Sciatic nerve (tissue), 2 donors: Measurements from ENCODE around the gene ROR1. TPM values are rescaled to one million over a fixed set of nuclear protein-coding genes. Genes with fewer than 3 reads are reported as not detected.
A peak's percentile ranks its signal among the peaks of the same experiment; 100 is the strongest.

Experiments used
- ATAC-seq: fragments of 200-7000 bp; cut with Tn5 transposase; one replicate; pipeline ENCODE4 v1.9.1; 2020; ENCODE audit warnings: mild to moderate bottlenecking, moderate library complexity
- DNase-seq: peaks from one replicate; pipeline ENCODE4 v3.0.0-alpha.2; 2020; ENCODE audit warnings: low spot score
- intact Hi-C: fragments of 100-400 bp; cut with DNase I; formaldehyde crosslinking; loops from one replicate; pipeline ENCODE4 v1.14.2; 2022
- total RNA-seq: library from RNA; stranded (reverse); fragmentation: NEBNext Ultra II Directional; extraction: Animal tissue kit (Norgen Biotek cat#: 25700); gene quantifications from one replicate; pipeline ENCODE4 v1.2.1, GENCODE V29; 2021
- donor health status: DM: no; HTN: no; CAD: no.
- donor health status: DM: no; HTN: no; CAD: no.

ROR1 gene
- total RNA-seq, 1 donor from 2014 or later = 16.7 TPM

GRCh38 chr1:63892632-63893395 lies 119.0 kb downstream of the ROR1 start:
- ATAC-seq (peak; percentile 91), DNase-seq (no peak)
- intact Hi-C loops = no loop called here

- DNase-seq (no peak), ATAC-seq (no peak)
- intact Hi-C loops = no loop called here
Observed at GRCh38 chr1:63893976-63894375, 120.2 kb downstream of the ROR1 start.

- intact Hi-C loops = no loop called here
Observed at GRCh38 chr1:63894627-63895265, 120.9 kb downstream of the ROR1 start.

GRCh38 chr1:63896755-63897154 lies 122.9 kb downstream of the ROR1 start:
- no peak for DNase-seq
- no peak for ATAC-seq
- intact Hi-C loops = no loop called here

More at GRCh38 chr1:63894627-63895265, 120.9 kb downstream of the ROR1 start:
- ATAC-seq = no peak
- DNase-seq = no peak

GRCh38 chr1:63898428-63899196 lies 124.8 kb downstream of the ROR1 start:
- intact Hi-C loops = no loop called here

GRCh38 chr1:63901094-63901493 lies 127.3 kb downstream of the ROR1 start:
- ATAC-seq (no peak), DNase-seq (no peak)
- intact Hi-C loops = no loop called here

More at GRCh38 chr1:63898428-63899196, 124.8 kb downstream of the ROR1 start:
- DNase-seq = no peak
- peak; percentile 70 for ATAC-seq

GRCh38 chr1:63902844-63903589 lies 129.2 kb downstream of the ROR1 start:
- DNase-seq = no peak
- ATAC-seq = no peak
- intact Hi-C loops = no loop called here

DNA sequence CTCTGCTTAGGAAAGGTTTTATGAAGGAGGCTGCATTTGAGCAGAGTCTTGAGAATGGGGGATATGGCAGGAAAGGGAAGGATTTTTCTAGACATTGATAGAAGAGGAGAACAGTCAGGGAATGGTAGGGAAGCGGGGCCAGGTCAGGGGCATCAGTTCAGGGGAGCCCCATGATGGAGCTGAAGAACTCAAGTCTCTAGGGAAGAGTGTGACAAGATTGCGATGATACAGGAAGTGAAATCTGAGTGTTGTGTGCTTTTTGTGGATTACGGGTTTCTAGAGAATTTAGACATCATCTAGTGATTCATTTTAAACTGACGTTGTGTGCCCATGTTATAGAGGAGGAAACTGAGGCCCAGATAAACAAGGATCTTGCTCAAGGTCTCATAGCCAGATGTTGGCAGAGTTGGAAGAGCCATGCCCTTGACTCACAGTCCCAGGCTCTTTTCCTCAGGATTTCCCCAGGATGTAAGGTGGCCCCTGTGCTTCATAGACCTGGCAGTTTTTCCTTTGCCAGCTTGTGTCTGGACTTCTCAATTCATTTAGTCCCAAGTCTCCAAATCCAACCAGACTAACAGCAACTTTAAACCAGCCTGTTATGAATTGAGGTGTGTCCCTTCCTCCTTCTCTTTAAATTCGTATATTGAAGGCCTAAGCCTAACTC lies 130.3 kb downstream of the ROR1 start:
- DNase-seq = no peak
- no peak for ATAC-seq
- intact Hi-C loops = no loop called here

DNA sequence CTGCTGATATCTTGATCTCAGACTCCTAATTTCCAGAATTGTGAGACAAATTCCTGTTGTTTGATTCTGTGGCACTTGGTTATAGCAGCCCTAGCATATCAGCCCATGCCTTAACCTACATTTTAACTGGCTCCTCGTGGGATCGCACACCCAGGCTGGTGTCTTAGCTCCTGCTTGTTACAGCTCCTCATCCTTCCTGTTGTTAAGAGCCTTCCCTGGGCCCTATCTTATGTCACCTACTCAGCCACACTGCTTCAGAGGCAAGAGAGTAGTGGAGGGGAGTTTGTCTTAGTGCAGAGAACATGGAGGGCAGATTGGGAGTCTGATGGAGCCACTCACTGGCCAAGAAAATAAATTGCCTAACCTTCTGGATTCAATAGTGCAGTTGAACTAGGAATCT lies 131.0 kb downstream of the ROR1 start:
- peak; percentile 33 for ATAC-seq
- DNase-seq = no peak
- intact Hi-C loops = no loop called here

DNA sequence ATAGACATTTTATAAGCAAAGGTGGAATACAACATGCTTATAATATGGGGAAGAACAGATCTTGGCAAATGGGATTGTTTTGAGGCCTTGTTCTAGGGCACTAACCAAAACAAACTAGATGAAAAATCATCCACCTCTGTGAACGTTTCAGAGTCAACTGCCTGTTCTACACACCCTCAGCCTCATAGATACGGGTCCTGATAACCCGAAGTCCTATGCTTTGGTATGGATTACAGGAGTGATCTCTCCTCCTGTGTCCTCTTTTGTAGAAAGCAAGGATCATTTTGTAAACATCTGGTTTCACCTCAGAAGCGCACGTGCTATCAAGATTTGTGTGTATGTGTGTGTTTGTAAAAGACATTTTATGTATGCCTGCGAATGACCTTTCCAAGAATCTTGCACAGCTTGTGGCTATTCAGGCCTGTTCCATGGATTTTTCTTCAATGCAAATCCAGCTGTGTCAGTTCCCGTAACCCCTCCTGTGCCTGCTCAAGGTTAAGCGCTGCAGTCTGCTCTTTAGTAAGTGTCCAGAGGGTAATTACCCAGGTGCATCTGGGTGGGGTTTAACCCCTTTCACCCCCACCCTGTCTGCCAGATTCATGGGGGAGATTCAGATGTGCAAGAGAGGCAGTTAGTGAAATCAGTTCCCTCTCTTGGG lies 132.4 kb downstream of the ROR1 start:
- intact Hi-C loops = no loop called here

DNA sequence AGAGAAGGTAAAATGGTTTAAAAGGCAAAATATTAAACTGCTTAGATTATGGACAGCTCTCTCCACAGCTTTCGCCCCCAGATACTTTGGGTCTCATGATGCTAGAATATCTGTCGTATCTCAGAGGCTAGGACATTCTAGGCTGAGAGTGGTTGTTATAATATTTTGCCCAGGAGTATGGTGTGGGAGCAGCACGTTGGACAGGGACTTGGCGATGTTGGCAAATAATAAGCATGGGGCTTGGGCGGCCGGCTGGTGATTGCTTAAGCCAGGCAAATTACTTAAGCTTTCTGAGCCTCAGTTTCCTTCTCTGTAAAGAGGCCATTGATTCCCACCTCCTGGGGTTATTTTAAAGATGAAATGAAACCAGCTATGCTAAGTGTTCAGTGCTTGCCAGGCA lies 133.2 kb downstream of the ROR1 start:
- ATAC-seq = no peak
- intact Hi-C loops = no loop called here
- no peak for DNase-seq

More for the DNA sequence above, 132.4 kb downstream of the ROR1 start:
- DNase-seq = no peak
- ATAC-seq = no peak

GRCh38 chr1:63908016-63908415 lies 134.2 kb downstream of the ROR1 start:
- intact Hi-C loops = no loop called here
- DNase-seq (no peak), ATAC-seq (no peak)

DNA sequence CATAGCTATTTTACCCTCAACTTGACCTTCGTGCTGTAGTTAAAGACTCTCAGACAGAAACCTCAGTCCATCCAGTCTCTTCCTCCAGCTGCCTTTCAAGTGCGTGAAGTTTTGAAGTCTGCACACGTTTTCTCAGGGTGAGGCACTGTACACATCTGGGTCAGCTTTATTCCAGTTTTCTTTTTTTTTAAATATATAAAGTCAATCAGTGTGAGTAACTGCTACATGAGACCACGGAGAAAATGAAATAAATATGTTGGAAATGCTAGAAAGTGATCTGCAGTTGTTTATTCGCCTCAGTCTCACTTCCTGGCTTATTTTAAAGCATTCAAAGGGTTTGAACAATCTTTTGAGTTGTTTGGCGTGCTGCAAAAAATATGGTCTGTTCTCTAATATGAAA lies 135.7 kb downstream of the ROR1 start:
- DNase-seq = no peak
- intact Hi-C loops = no loop called here
- no peak for ATAC-seq

GRCh38 chr1:63911049-63911448 lies 137.2 kb downstream of the ROR1 start:
- no peak for ATAC-seq
- intact Hi-C loops = no loop called here
- no peak for DNase-seq

DNA sequence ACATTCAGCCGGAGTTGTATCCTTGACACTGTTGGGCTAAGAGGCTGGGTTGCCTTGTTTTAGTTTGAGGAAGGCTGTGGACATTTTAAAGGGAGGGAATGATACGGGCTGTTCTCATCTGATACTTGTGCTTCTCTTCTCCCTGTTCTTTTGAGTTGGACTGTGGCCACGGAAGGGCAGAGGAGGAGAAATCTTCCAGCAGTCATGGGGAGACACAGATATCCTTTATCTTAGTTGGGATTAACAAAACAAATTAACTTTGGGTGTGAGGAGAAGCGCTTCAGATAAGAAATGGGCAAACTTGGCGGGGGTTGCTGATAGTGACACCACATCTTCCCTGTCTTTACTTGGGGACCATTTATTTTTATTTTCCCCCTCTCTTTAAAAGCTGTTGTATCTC lies 138.8 kb downstream of the ROR1 start:
- intact Hi-C loops = no loop called here
- ATAC-seq (peak; percentile 19), DNase-seq (no peak)

DNA sequence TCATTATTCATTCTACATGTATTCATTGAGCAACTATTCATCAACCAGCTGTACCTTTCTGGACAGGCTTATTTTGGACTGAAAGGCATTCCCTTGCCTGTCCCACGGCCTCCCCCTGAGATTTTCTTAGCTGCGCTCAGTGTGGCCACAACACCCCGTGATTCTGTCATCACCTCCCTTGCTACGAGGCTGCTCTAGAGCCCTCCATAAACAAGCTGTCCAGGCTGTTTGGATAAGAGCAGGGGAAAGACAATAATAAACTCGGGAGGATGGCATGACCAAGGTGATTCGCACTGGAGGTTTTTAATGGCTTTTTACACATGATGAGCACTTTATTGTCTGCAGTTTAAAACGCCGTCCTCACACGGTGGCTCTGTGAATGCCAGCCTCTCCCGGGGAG lies 139.7 kb downstream of the ROR1 start:
- no peak for DNase-seq
- intact Hi-C loops = no loop called here

GRCh38 chr1:63914241-63914640 lies 140.4 kb downstream of the ROR1 start:
- intact Hi-C loops = no loop called here
- DNase-seq (no peak), ATAC-seq (no peak)

More for the DNA sequence above, 139.7 kb downstream of the ROR1 start:
- ATAC-seq = no peak

DNA sequence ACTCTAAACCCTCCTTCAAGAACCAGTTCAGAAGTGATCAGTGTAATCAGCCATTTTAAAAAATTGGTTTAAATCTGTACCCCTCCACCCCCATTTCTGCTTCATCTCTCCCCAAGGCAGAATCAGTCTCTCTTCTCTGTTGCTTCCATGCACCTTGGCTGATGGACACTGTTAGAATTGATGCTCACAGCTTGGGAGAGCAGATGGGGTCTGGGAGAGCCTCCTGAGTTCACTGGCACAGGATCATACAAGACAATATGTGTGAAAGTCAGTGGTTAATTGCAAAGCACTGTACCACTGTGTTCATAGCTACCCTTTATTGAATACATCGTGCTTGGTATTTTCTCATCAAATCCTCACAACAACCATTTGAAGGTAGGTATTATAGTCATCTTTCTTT lies 140.9 kb downstream of the ROR1 start:
- no peak for ATAC-seq
- intact Hi-C loops = no loop called here
- no peak for DNase-seq
